Loucy (cell line): ENCODE data around the gene C1QTNF3.

ENCODE experiments used
- H2AFZ ChIP-seq: fragments of 200-600 bp; sonication (generic); 2 replicates; pipeline ENCODE4 v1.6.0; 2016; ENCODE audit warnings: antibody characterized with exemption, mild to moderate bottlenecking, low read length, moderate library complexity
- H3F3A ChIP-seq: fragments of 200-600 bp; 2 replicates; pipeline ENCODE4 v1.6.0; 2016; ENCODE audit warnings: antibody characterized with exemption, low read depth, mild to moderate bottlenecking
- H3K27me3 ChIP-seq: fragments of 200-600 bp; sonication (generic); 2 replicates; pipeline ENCODE4 v1.6.1; 2014; ENCODE audit warnings: low read length, mild to moderate bottlenecking; ENCODE audit not compliant: insufficient read depth, poor library complexity, severe bottlenecking
- H3K36me3 ChIP-seq: fragments of 200-600 bp; sonication (generic); 2 replicates; pipeline ENCODE4 v1.6.1; 2016; ENCODE audit warnings: low read length; ENCODE audit not compliant: insufficient read depth
- H3K4me1 ChIP-seq: fragments of 200-600 bp; sonication (generic); 2 replicates; pipeline ENCODE4 v1.5.1; 2014; ENCODE audit warnings: low read length, mild to moderate bottlenecking; ENCODE audit not compliant: insufficient read depth, poor library complexity, severe bottlenecking
- H3K4me2 ChIP-seq: fragments of 200-600 bp; sonication (generic); 2 replicates; pipeline ENCODE4 v1.6.0; 2014; ENCODE audit warnings: antibody characterized with exemption, low read length, low read depth, mild to moderate bottlenecking; ENCODE audit not compliant: poor library complexity, severe bottlenecking
- H3K4me3 ChIP-seq: fragments of 200-600 bp; sonication (generic); 2 replicates; pipeline ENCODE4 v1.5.1; 2014; ENCODE audit warnings: low read length, mild to moderate bottlenecking, mixed read lengths; ENCODE audit not compliant: poor library complexity, severe bottlenecking
- H3K79me2 ChIP-seq: fragments of 200-600 bp; sonication (generic); 2 replicates; pipeline ENCODE4 v1.6.1; 2014; ENCODE audit warnings: low read length; ENCODE audit not compliant: insufficient read depth
- H3K9ac ChIP-seq: fragments of 200-600 bp; sonication (generic); 2 replicates; pipeline ENCODE4 v1.6.0; 2014; ENCODE audit warnings: mild to moderate bottlenecking, low read depth, low read length, moderate library complexity; ENCODE audit not compliant: poor library complexity, severe bottlenecking
- H3K9me2 ChIP-seq: fragments of 200-600 bp; sonication (generic); replicated peaks from 2 replicates; pipeline ENCODE4 v1.6.1; 2016; ENCODE audit warnings: low read depth, low read length, mixed read lengths
- H3K9me3 ChIP-seq: fragments of 200-600 bp; sonication (generic); 2 replicates; pipeline ENCODE4 v1.6.1; 2014; ENCODE audit warnings: mild to moderate bottlenecking, antibody characterized with exemption, low read length, low read depth; ENCODE audit not compliant: insufficient read depth
- H4K20me1 ChIP-seq: fragments of 200-600 bp; sonication (generic); 2 replicates; pipeline ENCODE4 v1.6.0; 2014; ENCODE audit warnings: antibody characterized with exemption, low read length, mild to moderate bottlenecking; ENCODE audit not compliant: insufficient read depth, poor library complexity, severe bottlenecking
- CTCF ChIP-seq: fragments of 200-600 bp; sonication (generic); conservative IDR thresholded peaks from 2 replicates; pipeline ENCODE4 v1.5.1; 2014; ENCODE audit warnings: mild to moderate bottlenecking, antibody characterized with exemption, low read length
- EZH2phosphoT487 ChIP-seq: fragments of 200-600 bp; IDR thresholded peaks from 2 replicates; pipeline ENCODE4 v1.6.1; 2018; ENCODE audit warnings: antibody characterized with exemption, mild to moderate bottlenecking, moderate library complexity, borderline replicate concordance

The C1QTNF3 gene

GRCh38 chr5:33984178-33984577 is 58.8 kb downstream of the C1QTNF3 start:
- H3K27me3 ChIP-seq: no peaks in the 10 kb centered on the region
- H3K36me3 ChIP-seq: peaks cover 19% of the 10 kb centered on the region; the same call in 1 of the 2 replicates
- H3K4me1 ChIP-seq: no peaks in the 10 kb centered on the region
- H2AFZ ChIP-seq: no peak overlapping the region
- H3K4me3 ChIP-seq: no peak overlapping the region
- no peak overlapping the region for H3K9ac ChIP-seq
- TF ChIP-seq CTCF (no peak), EZH2phosphoT487 (no peak)
- H4K20me1 ChIP-seq: no peaks in the 10 kb centered on the region
- H3K9me2 ChIP-seq: no peaks in the 10 kb centered on the region
- H3F3A ChIP-seq: no peaks in the 10 kb centered on the region
- no peaks in the 10 kb centered on the region for H3K79me2 ChIP-seq
- no peaks in the 10 kb centered on the region for H3K9me3 ChIP-seq
- H3K4me2 ChIP-seq: no peak overlapping the region

GRCh38 chr5:33981408-33982162 is 61.4 kb downstream of the C1QTNF3 start:
- no peaks in the 10 kb centered on the region for H3K9me2 ChIP-seq
- no peaks in the 10 kb centered on the region for H3K79me2 ChIP-seq
- H3K9ac ChIP-seq: no peak overlapping the region
- no peaks in the 10 kb centered on the region for H3F3A ChIP-seq
- H3K36me3 ChIP-seq: no peaks in the 10 kb centered on the region
- no peak overlapping the region for H2AFZ ChIP-seq
- TF ChIP-seq EZH2phosphoT487 (no peak), CTCF (no peak)
- H3K4me3 ChIP-seq: no peak overlapping the region
- H4K20me1 ChIP-seq: no peaks in the 10 kb centered on the region
- H3K4me2 ChIP-seq: no peak overlapping the region
- no peaks in the 10 kb centered on the region for H3K27me3 ChIP-seq
- H3K4me1 ChIP-seq: no peaks in the 10 kb centered on the region
- H3K9me3 ChIP-seq: no peaks in the 10 kb centered on the region

GRCh38 chr5:33980030-33980429 is 63.0 kb downstream of the C1QTNF3 start:
- no peak for TF ChIP-seq EZH2phosphoT487
- TF ChIP-seq CTCF: no peak
- Histone ChIP-seq H3K79me2 (no peaks in the 10 kb centered on the region), H3K9me2 (no peaks in the 10 kb centered on the region), H3K27me3 (no peaks in the 10 kb centered on the region), H3K4me3 (no peak overlapping the region), H3F3A (no peaks in the 10 kb centered on the region), H3K4me1 (no peaks in the 10 kb centered on the region), H4K20me1 (no peaks in the 10 kb centered on the region), H2AFZ (no peak overlapping the region), H3K9ac (no peak overlapping the region), H3K4me2 (no peak overlapping the region), H3K36me3 (no peaks in the 10 kb centered on the region), H3K9me3 (no peaks in the 10 kb centered on the region)
